SK-N-SH treated with all-trans-retinoic acid at 6 μM for 48 hours (cell line): Measurements from ENCODE around the gene RNF7.

Experiments used
- ATAC-seq: fragments of 200-7000 bp; cut with Tn5 transposase; 3 replicates; pipeline ENCODE4 v1.9.1; 2020; ENCODE audit warnings: mild to moderate bottlenecking, moderate library complexity
- ARNTL ChIP-seq: fragments of 450-650 bp; formaldehyde crosslinking; IDR thresholded peaks from 2 replicates; pipeline ENCODE4 v1.5.0; 2020; ENCODE audit warnings: low read depth, mild to moderate bottlenecking, moderate library complexity, borderline replicate concordance
- CSDC2 ChIP-seq: fragments of 250-450 bp; sonication (Bioruptor Pico); IDR thresholded peaks from 2 replicates; pipeline ENCODE4 v1.5.0; 2020; ENCODE audit warnings: mild to moderate bottlenecking, moderate library complexity
- ESRRG ChIP-seq: fragments of 250-450 bp; sonication (Bioruptor Pico); IDR thresholded peaks from 2 replicates; pipeline ENCODE4 v1.6.1; 2021; ENCODE audit warnings: mild to moderate bottlenecking
- ISL1 ChIP-seq: fragments of 250-450 bp; sonication (Bioruptor Pico); IDR thresholded peaks from 2 replicates; pipeline ENCODE4 v2.1.2; 2022; ENCODE audit warnings: mild to moderate bottlenecking, moderate library complexity
- OSR1 ChIP-seq: fragments of 250-450 bp; sonication (Bioruptor Pico); IDR thresholded peaks from 2 replicates; pipeline ENCODE4 v1.8.0; 2022; ENCODE audit warnings: moderate library complexity, mild to moderate bottlenecking, inconsistent platforms
- RARB ChIP-seq: fragments of 250-450 bp; sonication (Bioruptor Pico); IDR thresholded peaks from 2 replicates; pipeline ENCODE4 v1.8.0; 2021; ENCODE audit warnings: mild to moderate bottlenecking, moderate library complexity
- SNAI2 ChIP-seq: fragments of 250-450 bp; sonication (Bioruptor Pico); IDR thresholded peaks from 2 replicates; pipeline ENCODE4 v1.5.0; 2020; ENCODE audit warnings: mild to moderate bottlenecking, moderate library complexity
- ZC3H10 ChIP-seq: fragments of 250-450 bp; sonication (Bioruptor Pico); IDR thresholded peaks from 2 replicates; pipeline ENCODE4 v1.5.1; 2021; ENCODE audit warnings: mild to moderate bottlenecking, moderate library complexity
- ZFP30 ChIP-seq: fragments of 450-650 bp; formaldehyde crosslinking; IDR thresholded peaks from 2 replicates; pipeline ENCODE4 v1.5.0; 2022; ENCODE audit warnings: mild to moderate bottlenecking, moderate library complexity
- ZNF70 ChIP-seq: fragments of 450-650 bp; formaldehyde crosslinking; IDR thresholded peaks from 2 replicates; pipeline ENCODE4 v1.5.0; 2020; ENCODE audit warnings: mild to moderate bottlenecking, moderate library complexity
- TF ChIP-seq, protein P1 (sequence below): fragments of 250-450 bp; sonication (Bioruptor Pico); IDR thresholded peaks from 2 replicates; pipeline ENCODE4 v1.5.1; 2020; ENCODE audit warnings: low read depth, mild to moderate bottlenecking, moderate library complexity

Gene RNF7

GRCh38 chr3:141795741-141796080, 57.6 kb downstream of the RNF7 start:
- no peak for ATAC-seq
- TF ChIP-seq OSR1 (CRISPR knock-in tag) (no peak), ARNTL (CRISPR knock-in tag) (no peak), ZC3H10 (CRISPR knock-in tag) (no peak), ZNF70 (CRISPR knock-in tag) (no peak), ESRRG (no peak), SNAI2 (CRISPR knock-in tag) (no peak)
- TF ChIP-seq, protein P1, sequence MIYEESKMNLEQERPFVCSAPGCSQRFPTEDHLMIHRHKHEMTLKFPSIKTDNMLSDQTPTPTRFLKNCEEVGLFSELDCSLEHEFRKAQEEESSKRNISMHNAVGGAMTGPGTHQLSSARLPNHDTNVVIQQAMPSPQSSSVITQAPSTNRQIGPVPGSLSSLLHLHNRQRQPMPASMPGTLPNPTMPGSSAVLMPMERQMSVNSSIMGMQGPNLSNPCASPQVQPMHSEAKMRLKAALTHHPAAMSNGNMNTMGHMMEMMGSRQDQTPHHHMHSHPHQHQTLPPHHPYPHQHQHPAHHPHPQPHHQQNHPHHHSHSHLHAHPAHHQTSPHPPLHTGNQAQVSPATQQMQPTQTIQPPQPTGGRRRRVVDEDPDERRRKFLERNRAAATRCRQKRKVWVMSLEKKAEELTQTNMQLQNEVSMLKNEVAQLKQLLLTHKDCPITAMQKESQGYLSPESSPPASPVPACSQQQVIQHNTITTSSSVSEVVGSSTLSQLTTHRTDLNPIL (CRISPR knock-in tag) = no peak

DNA sequence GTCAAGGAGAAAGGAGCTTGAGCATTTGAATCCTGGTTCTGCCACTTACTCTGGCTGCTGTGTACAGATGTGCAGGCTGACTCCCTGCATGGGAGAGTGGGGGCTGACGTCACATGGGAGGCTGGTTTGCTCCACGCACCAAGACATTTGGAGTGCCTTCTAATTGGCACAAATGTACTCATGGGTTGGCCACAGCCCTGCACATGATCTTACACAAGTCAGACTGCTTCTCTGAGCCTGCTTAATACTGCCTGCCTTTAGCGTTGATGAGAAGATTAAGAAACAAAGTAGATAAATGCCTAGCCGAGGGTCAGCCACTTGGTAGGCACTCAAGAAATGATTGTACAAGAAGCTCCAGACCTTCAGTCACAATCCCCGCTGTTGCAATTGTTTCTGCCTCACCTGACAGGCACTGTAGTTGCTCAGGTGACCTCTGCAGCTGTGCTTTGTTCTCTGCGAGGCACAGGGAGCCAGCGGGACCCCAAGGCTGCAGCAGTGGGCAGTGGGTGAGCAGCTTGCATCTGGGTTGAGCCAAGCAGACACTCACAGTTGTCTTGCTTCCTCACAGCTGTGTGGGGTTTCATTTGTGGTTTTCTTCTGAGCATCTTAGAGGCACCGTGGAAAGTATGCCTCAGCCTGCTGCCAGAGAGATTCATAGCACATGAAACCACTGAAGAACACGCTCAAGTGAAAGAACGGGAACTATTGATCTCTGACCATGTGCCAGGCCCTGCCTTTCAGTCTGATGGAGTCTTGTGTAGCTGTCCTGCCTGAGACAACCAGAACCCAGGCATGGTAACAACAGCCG, 58.2 kb downstream of the RNF7 start:
- no peak for ATAC-seq
- TF ChIP-seq ESRRG = no peak
- no peak for TF ChIP-seq ARNTL (CRISPR knock-in tag)
- no peak for TF ChIP-seq ZC3H10 (CRISPR knock-in tag)
- no peak for TF ChIP-seq CSDC2
- no peak for TF ChIP-seq OSR1 (CRISPR knock-in tag)
- no peak for TF ChIP-seq ZFP30 (CRISPR knock-in tag)
- TF ChIP-seq RARB (CRISPR knock-in tag) = no peak
- no peak for TF ChIP-seq SNAI2 (CRISPR knock-in tag)
- no peak for TF ChIP-seq ISL1 (CRISPR knock-in tag)
- TF ChIP-seq ZNF70 (CRISPR knock-in tag) = no peak
- TF ChIP-seq, all 23 proteins: peak for 0
